Smooth muscle cell (in vitro differentiated cells): Measurements from ENCODE around the gene PRSS27. TPM values are rescaled to one million over a fixed set of nuclear protein-coding genes. Genes with fewer than 3 reads are reported as not detected.

ENCODE experiments used
- DNase-seq: peaks from one replicate; lab custom pipeline; 2025; ENCODE audit not compliant: unreplicated experiment; lab: John Stamatoyannopoulos, UW
- H2AFZ ChIP-seq: fragments of 200-600 bp; sonication (generic); 2 replicates; pipeline ENCODE4 v1.6.0; 2016; ENCODE audit warnings: antibody characterized with exemption, low read depth, mild to moderate bottlenecking
- H3F3A ChIP-seq: fragments of 200-600 bp; sonication (generic); 2 replicates; pipeline ENCODE4 v1.6.0; 2017; ENCODE audit warnings: antibody characterized with exemption, low read depth
- H3K27ac ChIP-seq: fragments of 200-600 bp; sonication (generic); 2 replicates; pipeline ENCODE4 v1.5.1; 2016; ENCODE audit warnings: low read depth, mild to moderate bottlenecking
- H3K27me3 ChIP-seq: fragments of 200-600 bp; sonication (generic); 2 replicates; pipeline ENCODE4 v1.6.1; 2016; ENCODE audit warnings: low read depth, mild to moderate bottlenecking
- H3K36me3 ChIP-seq: fragments of 200-600 bp; sonication (generic); 2 replicates; pipeline ENCODE4 v1.5.1; 2016; ENCODE audit warnings: low read depth
- H3K4me1 ChIP-seq: fragments of 200-600 bp; sonication (generic); 2 replicates; pipeline ENCODE4 v1.5.1; 2016; ENCODE audit warnings: low read depth
- H3K4me2 ChIP-seq: fragments of 200-600 bp; sonication (generic); 2 replicates; pipeline ENCODE4 v1.6.0; 2016; ENCODE audit warnings: mild to moderate bottlenecking
- H3K4me3 ChIP-seq: fragments of 200-600 bp; sonication (generic); 2 replicates; pipeline ENCODE4 v1.5.1; 2016; ENCODE audit warnings: mild to moderate bottlenecking
- H3K79me2 ChIP-seq: fragments of 200-600 bp; sonication (generic); 2 replicates; pipeline ENCODE4 v1.6.0; 2016; ENCODE audit warnings: low read depth, mild to moderate bottlenecking
- H3K9ac ChIP-seq: fragments of 200-600 bp; sonication (generic); 2 replicates; pipeline ENCODE4 v1.6.0; 2016; ENCODE audit warnings: low read depth
- H3K9me3 ChIP-seq: fragments of 200-600 bp; sonication (generic); replicated peaks from 2 replicates; pipeline ENCODE4 v1.5.1; 2016; ENCODE audit warnings: low read depth
- H4K20me1 ChIP-seq: fragments of 200-600 bp; sonication (generic); 2 replicates; pipeline ENCODE4 v1.6.0; 2016; ENCODE audit warnings: low read depth
- CTCF ChIP-seq: fragments of 200-600 bp; sonication (generic); IDR thresholded peaks from 2 replicates; pipeline ENCODE4 v1.5.1; 2017; ENCODE audit warnings: borderline replicate concordance, mild to moderate bottlenecking, antibody characterized with exemption; ENCODE audit not compliant: insufficient read depth, poor library complexity, severe bottlenecking
- WGBS: methylation state at CpG from one replicate; pipeline ENCODE4 v1.1.7; 2016; ENCODE audit warnings: low lambda C conversion rate; 5-methylcytosine and 5-hydroxymethylcytosine counted together
- polyA plus RNA-seq: library from polyadenylated mRNA; unstranded; fragments of >200 nt; fragmentation: Nextera tagmentation; extraction: Ambion mirVana; gene quantifications from 2 replicates; pipeline ENCODE4 v1.2.1, GENCODE V29; 2016
- total RNA-seq: library from RNA; depleted of rRNA; stranded (reverse); fragments of >200 nt; gene quantifications from 2 replicates; pipeline ENCODE4 v1.2.3, GENCODE V29; 2014

The PRSS27 gene
- total RNA-seq (0.63 and 2.7 TPM in 2 replicates), polyA plus RNA-seq (2.3 and 3.3 TPM in 2 replicates)

- WGBS: 82% methylated on average over 26 of the region's 26 CpGs
- Histone ChIP-seq H3K9ac (peak within 1 kb of the TSS; percentile 70), H3K27ac (peak within 1 kb of the TSS; percentile 52), H3K36me3 (no peaks in the 10 kb centered on the region), H3K4me1 (no peaks in the 10 kb centered on the region), H3K4me2 (peak within 1 kb of the TSS; percentile 95), H4K20me1 (peaks cover 8% of the 10 kb centered on the region), H3K4me3 (peak within 1 kb of the TSS; percentile 82), H3K79me2 (no peaks in the 10 kb centered on the region), H3K27me3 (no peaks in the 10 kb centered on the region), H2AFZ (peak within 1 kb of the TSS; percentile 77), H3K9me3 (no peaks in the 10 kb centered on the region), H3F3A (no peaks in the 10 kb centered on the region)
- no peak for DNase-seq
- no peak for TF ChIP-seq CTCF
Observed at GRCh38 chr16:2720064-2720457, at the start of gene PRSS27. PRSS27 (minus strand) TSS chr16:2720224; CDS start chr16:2720160, 64 bp downstream.

- Histone ChIP-seq H3K36me3 (peaks cover 5% of the 10 kb centered on the region), H3K27me3 (no peaks in the 10 kb centered on the region), H3K4me1 (no peaks in the 10 kb centered on the region), H3K79me2 (peaks cover 56% of the 10 kb centered on the region), H3F3A (peaks cover 42% of the 10 kb centered on the region), H4K20me1 (peaks cover 89% of the 10 kb centered on the region), H3K27ac (no peak overlapping the region), H2AFZ (no peak overlapping the region), H3K9ac (no peak overlapping the region), H3K4me2 (no peak overlapping the region), H3K9me3 (no peaks in the 10 kb centered on the region), H3K4me3 (no peak overlapping the region)
- TF ChIP-seq CTCF: no peak
- 90% methylated on average over 14 of the region's 14 CpGs for WGBS
- DNase-seq: no peak
Observed at GRCh38 chr16:2769675-2770056, 49.6 kb upstream of the PRSS27 start.

- Histone ChIP-seq H3K4me3 (no peak overlapping the region), H3K9me3 (no peaks in the 10 kb centered on the region), H3K79me2 (peaks cover 58% of the 10 kb centered on the region), H3K4me2 (no peak overlapping the region), H2AFZ (no peak overlapping the region), H3K27me3 (no peaks in the 10 kb centered on the region), H3K27ac (no peak overlapping the region), H3K36me3 (peaks cover 10% of the 10 kb centered on the region), H3K9ac (no peak overlapping the region), H4K20me1 (peaks cover 93% of the 10 kb centered on the region), H3K4me1 (no peaks in the 10 kb centered on the region), H3F3A (peaks cover 36% of the 10 kb centered on the region)
- no peak for DNase-seq
- WGBS: 91% methylated on average over 11 of the region's 11 CpGs
- TF ChIP-seq CTCF: no peak
Observed at GRCh38 chr16:2769100-2769529, 49.1 kb upstream of the PRSS27 start.

- peaks cover 34% of the 10 kb centered on the region for H3F3A ChIP-seq
- peaks cover 59% of the 10 kb centered on the region for H3K79me2 ChIP-seq
- peaks cover 16% of the 10 kb centered on the region for H3K36me3 ChIP-seq
- no peak overlapping the region for H2AFZ ChIP-seq
- no peak for TF ChIP-seq CTCF
- no peak overlapping the region for H3K4me2 ChIP-seq
- peaks cover 94% of the 10 kb centered on the region for H4K20me1 ChIP-seq
- no peak overlapping the region for H3K9ac ChIP-seq
- DNase-seq: no peak
- H3K9me3 ChIP-seq: no peaks in the 10 kb centered on the region
- no peak overlapping the region for H3K27ac ChIP-seq
- 92% methylated on average over 14 of the region's 17 CpGs for WGBS
- H3K4me3 ChIP-seq: no peak overlapping the region
- H3K4me1 ChIP-seq: no peaks in the 10 kb centered on the region
- no peaks in the 10 kb centered on the region for H3K27me3 ChIP-seq
Observed at GRCh38 chr16:2768403-2769089, 48.5 kb upstream of the PRSS27 start.
